ENCODE results near the gene CNTN4.

GRCh38 chr3:2947536-2947935 lies 848.9 kb downstream of the CNTN4 start:
- TF ChIP-seq CTCF (IDR thresholded peaks at IDR 0.05; ENCODE audit: control extremely low read depth in 1 of 3, insufficient read depth in 1 of 3, low read depth in 1 of 3, low read length in 3 of 3): no peak
- no peak for TF ChIP-seq POLR2A (IDR thresholded peaks at IDR 0.05; ENCODE audit: control extremely low read depth in 1 of 2, low read depth in 2 of 2, low read length in 2 of 2)
- no peak for TF ChIP-seq ATF3 (IDR thresholded peaks at IDR 0.05; ENCODE audit: insufficient read depth, low read depth, low read length)
- TF ChIP-seq RXRA (IDR thresholded peaks at IDR 0.05; ENCODE audit: insufficient read depth, low read depth, low read length): no peak
- no peak for TF ChIP-seq HDAC2 (IDR thresholded peaks at IDR 0.05; ENCODE audit: borderline replicate concordance in 1 of 2, low read depth in 2 of 2, low read length in 2 of 2)
- TF ChIP-seq EZH2 (IDR thresholded peaks at IDR 0.05; ENCODE audit: low read depth, low read length, severe bottlenecking): no peak
- no peak for TF ChIP-seq MAFK (IDR thresholded peaks at IDR 0.05; ENCODE audit: low read depth, low read length)
- TF ChIP-seq POLR2AphosphoS5 (IDR thresholded peaks at IDR 0.05; ENCODE audit: low read depth, low read length): no peak
- TF ChIP-seq JUND (IDR thresholded peaks at IDR 0.05; ENCODE audit: low read length): no peak
- no peak for TF ChIP-seq CBX5 (IDR thresholded peaks at IDR 0.05; ENCODE audit: low read depth, low read length)
- no peak for TF ChIP-seq EP300 (IDR thresholded peaks at IDR 0.05; ENCODE audit: borderline replicate concordance in 1 of 2, low read depth in 2 of 2, low read length in 2 of 2)
- TF ChIP-seq SP1 (IDR thresholded peaks at IDR 0.05; ENCODE audit: low read depth, low read length): no peak
